Glutamatergic neuron (in vitro differentiated cells): ENCODE data around the gene ROBO1. TPM values are rescaled to one million over a fixed set of nuclear protein-coding genes. Genes with fewer than 3 reads are reported as not detected.
A peak's percentile ranks its signal among the peaks of the same experiment; 100 is the strongest.

Source experiments
- DNase-seq: peaks from one replicate; pipeline ENCODE4 v3.0.0; 2022
- H3K27ac Mint-ChIP-seq: one replicate; pipeline ENCODE4 v1.8.0; 2020; ENCODE audit warnings: mild to moderate bottlenecking, mixed read lengths, inconsistent platforms; ENCODE audit not compliant: unreplicated experiment
- H3K27me3 Mint-ChIP-seq: one replicate; pipeline ENCODE4 v1.8.0; 2020; ENCODE audit warnings: mild to moderate bottlenecking, moderate library complexity, mixed read lengths, inconsistent platforms; ENCODE audit not compliant: unreplicated experiment
- H3K36me3 Mint-ChIP-seq: one replicate; pipeline ENCODE4 v1.8.0; 2020; ENCODE audit warnings: mild to moderate bottlenecking, mixed read lengths, inconsistent platforms; ENCODE audit not compliant: unreplicated experiment
- H3K4me1 Mint-ChIP-seq: one replicate; pipeline ENCODE4 v1.8.0; 2020; ENCODE audit warnings: mild to moderate bottlenecking, low read depth, mixed read lengths, inconsistent platforms; ENCODE audit not compliant: unreplicated experiment
- H3K4me3 Mint-ChIP-seq: one replicate; pipeline ENCODE4 v1.8.0; 2020; ENCODE audit warnings: mild to moderate bottlenecking, mixed read lengths, inconsistent platforms; ENCODE audit not compliant: unreplicated experiment
- H3K9me3 Mint-ChIP-seq: one replicate; pipeline ENCODE4 v1.8.0; 2020; ENCODE audit warnings: mild to moderate bottlenecking, moderate library complexity, mixed read lengths, inconsistent platforms; ENCODE audit not compliant: unreplicated experiment
- total RNA-seq: library from RNA; stranded (reverse); fragmentation: NEBNext Ultra II Directional; extraction: Animal tissue kit (Norgen Biotek cat#: 25700); gene quantifications from one replicate; pipeline ENCODE4 v1.2.1, GENCODE V29; 2021; ENCODE audit not compliant: unreplicated experiment
- TF ChIP-seq, protein P1 (sequence below): fragments of 200-600 bp; sonication (generic); IDR thresholded peaks from one replicate; pipeline ENCODE4 v1.5.0; 2021; ENCODE audit not compliant: partially characterized antibody, unreplicated experiment

ROBO1 gene
- total RNA-seq, 1 donor from 2014 or later, result 505 TPM

DNA sequence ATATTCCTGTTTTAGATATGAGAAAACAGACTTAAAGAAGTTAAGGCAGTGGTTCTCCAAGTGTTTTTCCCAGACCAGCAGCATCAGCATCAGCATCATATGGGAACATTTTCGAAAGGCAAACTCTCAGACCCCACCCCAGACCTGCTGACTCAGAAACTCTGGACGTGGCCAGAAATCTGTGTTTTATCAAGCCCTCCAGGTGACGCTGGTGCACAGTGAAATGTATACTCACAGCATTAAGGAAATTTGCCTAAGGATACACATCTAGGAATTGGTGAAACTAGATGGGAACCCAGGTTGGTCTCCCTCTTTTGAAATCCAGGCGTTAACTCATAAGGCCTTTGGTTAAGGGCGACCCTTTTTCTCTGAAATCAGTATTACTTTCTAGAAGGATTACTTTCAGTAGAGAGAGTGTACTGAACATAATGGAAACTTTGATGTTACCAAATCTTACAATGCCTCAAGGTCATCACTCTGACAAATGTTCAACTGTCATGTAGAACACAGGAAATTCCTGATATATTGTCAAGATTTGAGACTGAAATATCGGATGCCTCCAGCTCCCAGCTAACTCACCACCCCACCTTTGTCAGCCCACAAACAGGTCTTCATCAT lies 910.2 kb downstream of the ROBO1 start:
- Mint-ChIP-seq H3K36me3 (no peaks in the 10 kb centered on the region), H3K9me3 (peaks cover 2% of the 10 kb centered on the region), H3K4me1 (peaks cover 26% of the 10 kb centered on the region), H3K27ac (peak overlapping the region; percentile 45), H3K27me3 (no peaks in the 10 kb centered on the region), H3K4me3 (peak overlapping the region; percentile 23)
- TF ChIP-seq, protein P1, sequence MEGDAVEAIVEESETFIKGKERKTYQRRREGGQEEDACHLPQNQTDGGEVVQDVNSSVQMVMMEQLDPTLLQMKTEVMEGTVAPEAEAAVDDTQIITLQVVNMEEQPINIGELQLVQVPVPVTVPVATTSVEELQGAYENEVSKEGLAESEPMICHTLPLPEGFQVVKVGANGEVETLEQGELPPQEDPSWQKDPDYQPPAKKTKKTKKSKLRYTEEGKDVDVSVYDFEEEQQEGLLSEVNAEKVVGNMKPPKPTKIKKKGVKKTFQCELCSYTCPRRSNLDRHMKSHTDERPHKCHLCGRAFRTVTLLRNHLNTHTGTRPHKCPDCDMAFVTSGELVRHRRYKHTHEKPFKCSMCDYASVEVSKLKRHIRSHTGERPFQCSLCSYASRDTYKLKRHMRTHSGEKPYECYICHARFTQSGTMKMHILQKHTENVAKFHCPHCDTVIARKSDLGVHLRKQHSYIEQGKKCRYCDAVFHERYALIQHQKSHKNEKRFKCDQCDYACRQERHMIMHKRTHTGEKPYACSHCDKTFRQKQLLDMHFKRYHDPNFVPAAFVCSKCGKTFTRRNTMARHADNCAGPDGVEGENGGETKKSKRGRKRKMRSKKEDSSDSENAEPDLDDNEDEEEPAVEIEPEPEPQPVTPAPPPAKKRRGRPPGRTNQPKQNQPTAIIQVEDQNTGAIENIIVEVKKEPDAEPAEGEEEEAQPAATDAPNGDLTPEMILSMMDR, result no peak
- no peak for DNase-seq

DNA sequence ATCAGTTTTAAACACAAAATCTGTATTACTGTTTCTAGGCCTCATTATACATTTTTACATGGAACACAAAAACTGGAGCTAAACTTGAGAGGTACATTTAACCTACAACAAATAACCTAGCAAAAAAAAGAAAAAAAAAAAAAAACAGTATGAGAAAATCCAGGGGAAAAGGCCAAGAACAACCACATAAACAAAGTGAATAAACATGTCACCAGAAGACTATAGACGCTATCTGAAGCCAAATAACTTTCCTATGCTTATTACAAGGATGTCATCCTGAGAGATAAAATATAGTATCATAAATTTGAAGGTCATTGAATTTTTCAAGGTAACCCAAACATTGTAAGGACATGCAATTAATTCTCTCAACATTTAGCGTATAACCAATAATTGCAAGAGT lies 911.6 kb downstream of the ROBO1 start:
- H3K27ac Mint-ChIP-seq, result no peak overlapping the region
- DNase-seq, result no peak
- H3K27me3 Mint-ChIP-seq, result no peaks in the 10 kb centered on the region
- H3K4me3 Mint-ChIP-seq, result no peak overlapping the region
- H3K36me3 Mint-ChIP-seq, result no peaks in the 10 kb centered on the region
- peaks cover 23% of the 10 kb centered on the region for H3K4me1 Mint-ChIP-seq
- TF ChIP-seq, protein P1, result no peak
- peaks cover 2% of the 10 kb centered on the region for H3K9me3 Mint-ChIP-seq

DNA sequence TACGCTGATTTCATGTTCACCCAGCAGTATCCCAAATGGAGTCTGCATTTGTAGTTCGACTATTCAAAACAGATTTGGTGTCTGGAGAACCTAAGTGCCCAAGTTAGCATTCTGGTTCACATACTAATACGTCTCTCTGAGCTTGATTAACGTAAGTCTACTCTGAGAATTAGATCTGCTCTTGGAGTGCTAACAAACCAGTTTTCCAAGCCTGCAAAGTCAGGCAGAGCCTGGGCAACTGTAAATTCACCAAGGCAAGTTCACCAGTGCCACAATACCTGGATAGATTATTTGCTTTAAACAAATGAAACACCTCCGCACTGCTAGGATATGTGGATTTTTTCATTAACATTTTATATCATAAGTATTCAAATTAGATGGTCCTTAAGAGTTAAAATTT lies 912.6 kb downstream of the ROBO1 start:
- TF ChIP-seq, protein P1, result no peak
- no peaks in the 10 kb centered on the region for H3K36me3 Mint-ChIP-seq
- no peak overlapping the region for H3K27ac Mint-ChIP-seq
- DNase-seq, result no peak
- peaks cover 20% of the 10 kb centered on the region for H3K4me1 Mint-ChIP-seq
- H3K4me3 Mint-ChIP-seq, result no peak overlapping the region
- no peaks in the 10 kb centered on the region for H3K27me3 Mint-ChIP-seq
- H3K9me3 Mint-ChIP-seq, result peaks cover 2% of the 10 kb centered on the region

DNA sequence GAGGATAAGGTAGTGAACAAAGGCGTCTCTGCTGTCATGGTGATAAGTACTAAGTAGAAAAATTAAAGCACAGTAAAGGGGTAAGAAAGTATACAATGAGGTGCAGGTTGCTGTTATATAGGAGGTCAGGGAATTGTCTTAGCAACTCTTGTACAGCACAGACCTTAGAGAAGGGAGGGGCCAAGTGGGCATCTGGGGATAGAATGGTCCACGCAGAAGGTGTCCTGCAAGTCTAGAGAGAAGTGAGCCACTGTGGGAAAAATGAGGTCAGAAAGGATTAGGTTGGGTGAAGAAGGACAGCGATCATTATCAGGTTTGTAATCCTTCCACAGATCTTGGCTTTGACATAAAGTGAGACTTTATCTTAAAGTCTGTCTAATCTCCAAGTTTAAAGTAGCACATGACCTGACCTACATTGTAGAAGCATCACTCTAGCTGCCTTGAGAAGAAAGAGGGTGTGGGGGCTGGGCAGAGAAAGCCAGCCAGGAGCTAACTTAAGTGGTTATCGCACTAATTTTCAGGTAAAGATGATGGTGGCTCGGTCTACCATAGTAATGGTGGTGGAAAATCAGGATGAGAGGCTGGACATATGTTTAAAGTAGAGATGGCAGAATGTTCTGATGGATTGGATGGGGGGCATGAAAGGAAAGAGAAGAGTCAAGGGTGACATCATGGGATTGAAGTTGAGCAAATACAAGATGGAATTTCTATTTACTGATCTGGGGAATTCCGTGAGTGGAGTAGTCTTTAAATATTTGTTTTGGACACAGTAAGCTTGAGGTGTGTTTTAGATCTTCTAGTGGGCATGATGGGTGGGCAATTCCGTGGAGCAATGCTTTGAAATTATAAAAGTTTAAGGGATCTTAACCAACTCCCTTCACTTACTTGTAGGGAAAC lies 919.2 kb downstream of the ROBO1 start:
- H3K27ac Mint-ChIP-seq, result peak overlapping the region; percentile 2
- DNase-seq, result no peak
- H3K4me1 Mint-ChIP-seq, result peaks cover 26% of the 10 kb centered on the region
- H3K36me3 Mint-ChIP-seq, result no peaks in the 10 kb centered on the region
- H3K9me3 Mint-ChIP-seq, result peaks cover 2% of the 10 kb centered on the region
- H3K27me3 Mint-ChIP-seq, result no peaks in the 10 kb centered on the region
- TF ChIP-seq, protein P1, result no peak
- no peak overlapping the region for H3K4me3 Mint-ChIP-seq

DNA sequence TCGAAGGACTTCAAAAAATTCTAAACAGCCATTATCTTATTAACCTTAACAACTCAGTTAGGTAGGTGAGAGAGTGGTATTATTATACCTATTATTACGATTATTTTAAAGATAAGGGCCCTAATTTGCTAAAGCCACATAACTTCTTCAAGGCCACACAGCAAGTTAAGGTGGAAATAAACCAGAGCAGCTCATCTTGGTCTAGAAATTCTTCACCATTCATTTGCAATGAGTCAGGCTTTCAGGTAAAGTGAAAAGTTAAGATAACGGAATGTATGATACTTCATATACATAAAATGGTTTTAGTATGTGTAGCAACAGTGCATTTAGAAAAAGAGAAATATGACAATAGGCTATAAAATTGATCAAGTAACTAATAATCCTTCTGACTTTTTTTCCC lies 920.2 kb downstream of the ROBO1 start:
- no peak overlapping the region for H3K27ac Mint-ChIP-seq
- TF ChIP-seq, protein P1, result no peak
- DNase-seq, result no peak

More for the DNA sequence above, 920.2 kb downstream of the ROBO1 start:
- Mint-ChIP-seq H3K36me3 (no peaks in the 10 kb centered on the region), H3K9me3 (peaks cover 2% of the 10 kb centered on the region), H3K27me3 (no peaks in the 10 kb centered on the region), H3K4me1 (peaks cover 26% of the 10 kb centered on the region), H3K4me3 (no peak overlapping the region)
